IMR-90 (cell line): ENCODE data around the gene CAPN2.

Source experiments
- CTCF ChIP-seq: conservative IDR thresholded peaks from 2 replicates; pipeline ENCODE4 v1.5.1; 2012; ENCODE audit warnings: mild to moderate bottlenecking, low read depth, low read length, improper control_type of control experiment
- ELK1 ChIP-seq: fragments of 150-350 bp; IDR thresholded peaks from 2 replicates; pipeline ENCODE4 v1.6.1; 2016; ENCODE audit warnings: low read depth, mild to moderate bottlenecking, low read length, moderate library complexity, borderline replicate concordance
- FOS ChIP-seq: fragments of 150-350 bp; IDR thresholded peaks from 2 replicates; pipeline ENCODE4 v1.6.1; 2016; ENCODE audit warnings: low read depth, low read length
- MXI1 ChIP-seq: IDR thresholded peaks from 2 replicates; pipeline ENCODE4 v1.6.1; 2012; ENCODE audit warnings: low read depth, mild to moderate bottlenecking, low read length, moderate library complexity, borderline replicate concordance
- POLR2A ChIP-seq: IDR thresholded peaks from 2 replicates; pipeline ENCODE4 v1.6.1; 2012; ENCODE audit warnings: mild to moderate bottlenecking, low read depth, low read length
- RAD21 ChIP-seq: IDR thresholded peaks from 2 replicates; pipeline ENCODE4 v1.6.1; 2012; ENCODE audit warnings: low read length, improper control_type of control experiment
- SMC3 ChIP-seq: fragments of 150-350 bp; IDR thresholded peaks from 2 replicates; pipeline ENCODE4 v1.6.1; 2016; ENCODE audit warnings: low read depth, mild to moderate bottlenecking, antibody characterized with exemption, low read length, moderate library complexity

GRCh38 chr1:223803211-223803610 lies 90.9 kb downstream of the CAPN2 start:
- TF ChIP-seq CTCF (no peak), SMC3 (no peak), POLR2A (no peak), ELK1 (no peak), FOS (no peak), RAD21 (no peak), MXI1 (no peak)
